GM21423 (cell line): ENCODE results near the gene PDLIM7.
"Not testable (repeated sequence)": the region's sequence is repeated elsewhere in the genome, so short reads cannot be mapped to it uniquely, and the experiment has no call there.

Source experiments
- ATAC-seq: cut with Tn5 transposase; IDR thresholded peaks from one replicate; pipeline ENCODE4 v1.9.1; 2021; ENCODE audit warnings: mild to moderate bottlenecking, moderate library complexity; ENCODE audit not compliant: unreplicated experiment

Gene PDLIM7, protein sequence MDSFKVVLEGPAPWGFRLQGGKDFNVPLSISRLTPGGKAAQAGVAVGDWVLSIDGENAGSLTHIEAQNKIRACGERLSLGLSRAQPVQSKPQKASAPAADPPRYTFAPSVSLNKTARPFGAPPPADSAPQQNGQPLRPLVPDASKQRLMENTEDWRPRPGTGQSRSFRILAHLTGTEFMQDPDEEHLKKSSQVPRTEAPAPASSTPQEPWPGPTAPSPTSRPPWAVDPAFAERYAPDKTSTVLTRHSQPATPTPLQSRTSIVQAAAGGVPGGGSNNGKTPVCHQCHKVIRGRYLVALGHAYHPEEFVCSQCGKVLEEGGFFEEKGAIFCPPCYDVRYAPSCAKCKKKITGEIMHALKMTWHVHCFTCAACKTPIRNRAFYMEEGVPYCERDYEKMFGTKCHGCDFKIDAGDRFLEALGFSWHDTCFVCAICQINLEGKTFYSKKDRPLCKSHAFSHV

DNA sequence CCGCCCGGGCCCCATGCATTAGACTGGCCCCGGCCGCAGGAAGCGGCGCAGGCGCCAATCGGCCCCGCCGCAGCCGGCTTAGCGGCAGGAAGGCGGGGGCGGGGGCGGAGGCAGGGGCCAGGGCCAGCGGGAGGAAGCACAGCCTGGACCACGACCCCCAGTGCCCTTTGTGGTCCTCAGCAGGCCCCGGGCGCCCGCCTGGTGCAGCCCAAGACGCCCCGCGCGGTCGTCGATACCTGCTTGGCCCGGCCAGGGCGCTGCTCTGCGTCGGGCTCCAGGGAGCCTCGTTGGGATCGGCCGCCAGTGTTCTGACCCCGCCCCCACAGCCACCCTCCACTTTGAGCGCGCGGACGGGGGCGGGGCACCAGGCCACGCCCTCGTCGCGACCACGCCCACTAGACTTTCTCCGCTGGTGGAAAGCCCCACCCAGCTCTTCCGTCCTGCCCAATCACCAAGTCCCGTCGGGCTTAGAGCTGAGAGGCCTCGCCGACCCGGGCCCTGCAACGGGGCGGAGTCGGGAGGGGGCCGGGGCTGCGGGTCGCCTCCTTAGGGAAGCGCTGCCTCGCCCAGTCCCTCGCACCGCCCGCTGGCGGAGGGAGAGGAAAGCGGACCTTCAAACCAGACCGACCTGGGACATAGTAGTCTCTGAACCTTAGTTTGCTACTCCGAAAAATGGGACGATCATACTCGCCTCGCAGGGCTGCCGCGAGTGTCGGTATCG is at the start of gene PDLIM7:
Gene PDLIM7, minus strand, starts transcription at position 313 of the 721 bp plus-strand sequence. CDS start 1,092 bp downstream, outside the sequence.
- ATAC-seq = peak; percentile 72

DNA sequence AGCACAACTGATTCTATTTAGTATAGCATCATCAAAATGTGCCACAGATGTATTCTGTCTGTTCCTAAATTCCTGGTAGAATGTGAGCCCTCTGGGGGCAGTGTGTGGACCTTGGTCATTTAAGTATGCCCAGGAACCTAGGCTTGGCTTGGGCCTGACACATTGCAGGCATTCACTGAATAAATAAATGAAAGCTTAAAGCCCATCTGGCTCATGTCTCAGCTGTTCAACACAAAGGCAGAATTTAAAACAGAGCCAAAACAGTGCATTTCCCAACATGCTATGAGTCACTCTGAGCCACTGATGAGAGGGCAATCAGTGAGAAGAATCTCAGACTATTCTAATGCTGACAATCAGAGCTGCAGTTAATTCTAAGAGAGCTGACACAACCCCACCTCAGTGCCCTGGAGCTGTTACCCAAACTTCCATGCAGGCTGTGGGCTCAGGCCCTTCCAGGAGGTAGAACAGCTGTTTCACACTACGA is 48.9 kb upstream of the PDLIM7 start:
- no peak for ATAC-seq

DNA sequence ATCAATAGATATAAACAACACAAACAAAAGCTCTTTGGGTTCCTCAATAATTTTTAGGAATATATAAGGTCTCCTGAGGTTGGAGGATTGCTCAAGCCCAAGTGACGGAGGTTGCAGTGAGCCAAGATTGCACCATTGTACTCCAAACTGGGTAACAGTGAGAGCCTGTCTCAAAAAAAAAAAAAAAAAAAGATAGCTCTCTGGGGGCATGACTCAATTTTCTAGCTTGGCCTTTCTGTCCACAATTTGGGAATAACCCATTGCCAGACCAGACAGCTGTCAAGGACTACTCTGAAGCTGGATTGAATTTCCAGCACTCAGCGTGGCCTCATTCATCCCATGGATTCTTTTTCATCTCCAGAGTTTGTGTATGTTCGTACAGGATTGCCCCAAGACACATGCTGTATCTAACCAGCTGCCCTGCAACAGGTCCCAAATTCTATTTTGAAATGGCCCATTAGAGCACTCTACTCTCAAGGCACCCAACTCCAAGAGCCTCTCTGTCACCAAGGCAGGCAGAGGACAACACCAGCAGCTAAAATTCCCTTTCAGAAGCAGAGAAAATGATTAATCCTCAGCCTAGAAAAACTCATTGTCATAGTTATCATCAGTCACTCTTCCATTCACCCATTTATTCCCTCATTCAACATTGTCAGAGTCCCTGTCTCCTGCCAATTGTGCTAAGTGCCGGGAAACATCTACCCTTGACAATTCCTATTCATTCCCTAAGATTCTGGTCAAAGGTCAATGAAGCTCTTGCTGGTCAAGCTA is 48.3 kb upstream of the PDLIM7 start:
- ATAC-seq = no peak

DNA sequence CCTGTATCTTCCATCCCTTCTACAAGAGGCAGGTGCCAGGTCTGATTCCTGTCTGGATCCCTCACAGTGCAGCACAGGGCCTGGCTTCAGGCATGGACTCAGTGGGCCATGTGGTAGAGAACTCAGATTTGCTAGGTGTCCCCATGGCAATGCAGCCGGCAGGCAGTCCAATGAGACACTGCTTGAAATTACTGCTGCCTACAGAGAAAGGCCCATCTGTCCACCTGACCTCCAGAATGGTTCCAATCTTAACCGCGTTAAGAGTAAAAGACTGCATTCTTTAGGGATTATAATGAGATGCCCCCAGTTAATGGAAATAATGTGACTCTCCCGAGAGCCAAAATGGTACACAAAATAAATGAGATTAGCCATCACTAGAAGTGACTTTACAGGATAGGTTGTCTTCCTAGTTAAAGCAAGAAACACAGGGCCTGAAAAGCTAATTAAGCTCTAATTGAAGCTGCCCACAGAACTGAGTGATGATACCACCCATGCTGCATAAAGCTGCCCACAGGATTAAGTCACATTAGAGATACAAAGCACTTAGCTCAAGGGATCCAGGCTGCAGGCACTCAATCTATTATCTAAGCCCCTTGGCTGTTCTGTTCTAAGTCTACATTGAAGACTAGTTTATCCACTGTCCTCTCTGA is 45.5 kb upstream of the PDLIM7 start:
- no peak for ATAC-seq

DNA sequence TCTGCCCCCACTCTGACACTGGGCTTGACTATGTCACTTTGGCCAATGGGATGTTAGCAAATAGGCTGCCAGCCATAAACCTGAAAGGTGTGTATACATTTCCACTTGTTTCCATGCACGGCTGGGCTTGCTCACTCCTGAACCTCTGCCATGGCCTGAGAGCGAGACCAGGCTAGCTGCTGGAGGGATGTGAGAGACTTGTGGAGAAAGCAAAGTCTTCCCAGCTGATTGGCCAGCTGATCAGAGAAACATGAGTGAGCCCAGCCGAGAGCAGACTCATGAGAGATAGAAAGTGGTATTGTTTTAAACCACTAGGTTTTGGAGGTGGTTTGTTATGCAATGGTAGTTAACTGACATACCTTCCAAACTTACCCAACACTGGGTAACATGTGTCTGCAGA is 43.0 kb upstream of the PDLIM7 start:
- ATAC-seq = no peak

DNA sequence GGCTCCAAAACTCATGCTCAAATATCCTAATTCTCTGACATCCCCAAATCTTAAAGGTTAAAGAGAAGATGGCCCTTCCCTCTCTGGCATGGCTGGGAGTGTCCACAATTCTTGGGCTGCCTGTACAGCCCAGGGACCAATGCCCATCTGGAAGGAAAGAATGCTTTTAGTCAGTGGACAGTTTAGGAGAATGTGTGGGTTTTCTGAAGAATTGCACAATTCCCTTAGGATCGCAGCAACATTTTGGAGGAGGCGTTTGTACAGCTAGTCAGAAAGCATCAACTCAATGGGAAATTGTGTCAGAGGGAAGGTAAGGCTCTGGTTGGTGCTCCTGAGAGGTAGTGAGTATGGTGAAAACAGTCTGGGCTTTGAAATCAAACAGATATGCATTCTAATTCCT is 42.0 kb upstream of the PDLIM7 start:
- ATAC-seq = no peak

DNA sequence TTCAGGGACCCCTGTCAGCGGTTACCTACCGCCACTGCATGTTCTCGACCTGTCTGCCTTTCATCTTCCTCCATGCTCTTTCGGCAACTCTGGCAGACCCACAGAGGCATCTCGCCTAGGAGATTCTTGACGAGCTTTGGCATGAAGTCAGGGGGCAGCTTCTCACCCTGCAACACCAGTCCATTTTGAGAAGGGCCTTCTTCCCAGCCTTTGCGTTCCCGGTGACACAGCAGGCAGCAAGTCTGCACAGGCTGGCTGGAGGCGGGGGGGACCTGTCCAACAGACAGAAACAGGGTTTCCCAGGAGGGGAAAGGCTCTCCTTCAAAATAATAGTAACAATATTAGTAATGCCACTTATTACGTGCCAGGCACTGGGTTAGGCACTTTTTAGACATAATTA is 41.5 kb upstream of the PDLIM7 start:
- no peak for ATAC-seq

DNA sequence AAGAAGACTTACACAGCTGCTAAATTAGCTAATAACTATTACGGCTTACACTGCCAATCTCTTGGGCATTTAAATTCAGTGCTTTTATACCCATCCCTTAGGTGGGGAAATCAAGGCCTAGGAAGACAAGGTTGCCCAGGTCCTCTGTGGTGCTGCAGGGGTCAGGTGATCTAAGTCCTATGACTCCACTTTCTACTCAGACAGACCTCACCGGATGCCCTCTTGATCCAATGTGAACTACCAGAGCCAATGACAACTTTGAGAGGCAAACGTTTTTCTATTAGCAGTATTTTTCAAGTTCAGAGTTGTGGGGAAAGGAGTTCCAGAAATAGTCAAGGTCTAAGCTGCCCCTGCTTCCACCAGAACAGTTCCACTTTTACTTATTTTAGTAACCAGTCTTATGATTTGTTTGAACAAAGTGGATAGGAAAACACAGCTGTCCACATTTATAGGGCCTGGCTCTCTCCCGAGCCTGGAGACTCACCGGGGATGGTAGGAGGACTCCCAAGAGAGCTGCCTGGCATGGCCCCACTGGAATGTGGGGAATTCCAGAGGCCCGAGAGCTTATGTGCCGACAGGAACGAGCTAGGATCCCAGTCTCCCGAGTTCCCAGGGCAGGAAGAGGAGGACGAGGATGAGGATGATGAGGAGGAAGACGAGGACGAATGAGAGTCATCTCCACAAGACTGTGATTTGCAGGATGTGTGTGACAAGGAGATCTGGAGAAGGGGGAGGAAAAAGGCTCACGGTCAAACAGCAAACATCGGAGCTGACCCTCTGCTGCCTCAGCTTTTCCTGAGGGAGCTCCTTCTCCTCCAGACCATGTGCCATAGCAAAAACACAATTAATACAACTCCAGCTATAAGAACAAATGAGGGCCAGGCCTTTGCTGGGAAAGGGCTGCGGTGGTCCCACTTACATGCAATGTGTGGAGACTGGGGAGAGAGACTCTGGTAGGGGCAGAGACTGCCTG is 40.3 kb upstream of the PDLIM7 start:
- ATAC-seq = no peak

DNA sequence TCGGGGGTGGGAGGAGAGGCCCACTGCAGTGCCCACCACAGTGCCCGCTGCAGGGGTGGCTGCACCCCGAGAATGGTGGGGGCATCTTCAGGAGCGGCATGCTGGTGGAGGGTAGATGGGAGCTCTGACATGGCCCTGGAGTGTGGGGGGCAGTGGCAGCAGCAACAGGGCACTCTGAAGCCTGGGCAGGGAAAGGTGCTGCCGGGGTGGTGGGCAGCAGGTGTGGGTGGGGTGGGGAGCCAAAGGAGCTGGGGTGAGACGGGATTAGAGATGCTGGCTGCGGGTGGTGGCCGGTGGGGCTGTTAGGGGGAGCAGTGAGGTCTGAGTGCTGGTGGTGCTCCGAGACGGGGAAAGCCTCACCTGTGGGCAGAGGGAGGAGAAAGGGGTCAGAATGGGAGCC is 39.0 kb upstream of the PDLIM7 start:
- ATAC-seq = no peak

DNA sequence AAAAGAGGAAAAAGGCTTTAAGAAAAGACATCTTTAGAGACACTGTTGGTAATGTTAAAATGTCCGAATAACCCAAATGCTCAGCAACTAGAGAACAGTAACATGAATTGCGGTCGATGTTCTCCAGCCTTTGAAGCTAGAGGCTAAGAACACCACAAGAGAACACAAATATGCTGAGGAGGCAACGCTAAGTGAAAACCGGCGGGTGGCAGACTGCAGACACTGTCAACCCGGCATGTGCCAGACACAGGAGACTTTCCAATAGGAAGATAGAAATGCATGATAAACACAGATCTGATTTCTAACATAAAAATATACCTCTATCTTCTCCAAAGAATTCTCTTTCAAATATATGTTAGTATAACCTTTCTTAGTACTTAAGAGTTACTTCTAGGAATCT is 37.7 kb upstream of the PDLIM7 start:
- no peak for ATAC-seq

DNA sequence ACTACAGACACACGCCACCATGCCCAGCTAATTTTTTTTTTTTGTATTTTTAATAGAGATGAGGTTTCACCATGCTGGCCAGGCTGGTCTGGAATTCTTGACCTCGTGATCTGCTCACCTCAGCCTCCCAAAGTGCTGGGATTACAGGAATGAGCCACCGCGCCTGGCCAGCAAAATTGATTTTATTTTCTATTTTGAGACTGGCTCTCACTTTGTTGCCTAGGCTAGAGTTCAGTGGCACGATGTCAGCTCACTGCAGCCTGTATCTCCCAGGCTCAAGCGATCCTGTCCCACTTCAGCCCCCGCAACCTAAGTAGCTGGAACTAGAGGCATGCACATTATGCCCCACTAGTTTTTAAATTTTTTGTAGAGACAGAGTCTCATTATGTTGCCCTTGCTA is 37.0 kb upstream of the PDLIM7 start:
- ATAC-seq = not testable (repeated sequence)

DNA sequence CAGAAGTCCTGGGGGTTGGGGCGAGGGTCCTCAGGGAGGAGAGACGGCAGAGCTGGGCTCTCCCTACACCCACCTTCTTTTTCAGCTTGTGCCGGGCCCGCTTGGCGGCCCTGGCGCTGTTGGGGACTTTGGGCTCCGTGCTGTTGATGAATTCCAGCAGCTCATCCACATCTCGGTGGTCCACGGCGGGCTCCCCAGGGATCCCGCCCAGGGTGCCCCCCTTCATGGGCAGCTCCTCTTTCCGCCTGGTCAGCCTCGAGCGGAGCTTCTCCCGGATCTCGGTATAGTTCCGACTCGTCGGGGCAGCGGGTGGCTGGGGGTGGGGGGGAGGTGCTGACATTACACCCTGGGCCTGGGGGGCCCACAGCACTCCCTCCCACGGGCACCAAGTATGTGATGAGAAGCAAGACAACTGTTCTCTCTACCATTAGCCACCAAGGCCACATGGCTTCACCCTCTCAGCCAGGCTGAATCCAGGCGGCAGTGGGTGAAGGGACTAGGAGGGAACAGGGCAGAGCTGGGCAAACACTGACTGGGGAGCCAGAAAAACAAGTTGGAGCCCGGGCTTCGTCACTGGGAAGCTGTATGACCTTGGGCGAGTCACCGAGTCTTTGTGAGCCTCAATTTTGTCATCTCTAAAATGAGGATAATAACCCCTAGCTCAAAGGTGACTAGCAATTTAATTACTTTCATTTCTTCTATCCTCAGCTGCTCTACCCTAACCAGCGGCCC is 34.0 kb upstream of the PDLIM7 start:
- no peak for ATAC-seq

DNA sequence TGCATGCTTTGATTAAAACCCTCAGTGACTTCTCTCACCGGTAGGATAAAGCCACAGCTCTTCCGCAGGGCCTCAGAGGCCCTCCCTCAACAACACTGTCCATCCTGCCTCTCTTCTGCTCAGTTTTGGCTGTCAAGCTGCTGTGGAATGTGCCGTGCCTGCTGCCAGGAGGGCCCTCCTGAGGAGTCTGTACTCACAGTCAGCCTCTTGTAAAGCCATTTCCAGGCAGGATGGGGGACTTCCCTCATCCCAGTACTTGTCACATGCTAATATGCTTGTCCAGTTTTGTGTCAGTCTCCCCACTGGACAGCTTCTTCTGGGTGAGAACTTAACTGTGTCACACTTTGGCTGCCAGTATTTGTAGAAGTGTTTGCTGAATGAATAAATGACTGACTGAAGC is 33.2 kb upstream of the PDLIM7 start:
- ATAC-seq = no peak

DNA sequence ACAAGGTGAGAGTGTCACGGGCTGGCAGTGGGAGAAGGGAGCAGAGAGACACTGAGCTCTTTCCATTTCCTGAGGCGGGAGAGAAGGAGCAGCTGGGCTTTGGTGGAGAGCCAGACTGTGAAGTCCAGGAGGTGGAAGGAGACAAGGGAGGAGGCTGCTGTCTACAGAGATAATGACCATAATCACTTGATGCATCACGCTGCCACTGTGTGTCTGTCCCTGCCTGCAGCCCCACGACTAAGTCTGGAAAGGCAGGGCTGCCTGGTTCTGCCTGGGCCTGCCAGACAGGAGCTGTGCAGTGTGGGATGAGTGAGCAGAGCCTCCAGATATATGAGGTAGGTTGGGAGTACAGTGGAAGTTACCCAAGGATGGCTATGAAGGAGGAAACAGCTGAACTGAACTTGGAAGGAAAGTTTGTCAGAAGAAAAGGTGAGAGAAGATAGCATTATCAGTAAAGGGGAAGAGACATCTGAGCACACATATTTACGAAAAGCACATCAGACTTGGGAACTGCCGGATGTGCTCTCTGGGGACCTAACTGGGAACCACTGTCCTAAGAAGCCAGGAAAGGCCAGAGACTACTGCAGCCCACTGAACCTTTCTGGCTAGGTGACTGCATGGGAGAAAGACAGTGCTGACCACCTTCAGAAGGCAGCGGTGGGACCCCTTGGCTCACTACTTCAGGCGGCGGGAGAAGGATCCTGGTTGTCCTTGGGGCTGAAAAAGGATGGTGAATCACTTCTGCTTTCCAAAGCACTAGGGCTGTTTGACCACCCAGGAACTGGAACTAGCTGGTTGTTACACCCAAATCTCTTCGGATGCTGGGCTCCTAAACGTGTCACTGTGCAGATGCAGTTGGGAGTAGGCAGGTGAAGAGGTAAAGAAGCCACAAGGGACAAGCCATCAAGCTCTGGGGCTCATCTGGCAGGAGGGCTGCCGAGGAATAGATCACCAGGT is 32.1 kb upstream of the PDLIM7 start:
- no peak for ATAC-seq

DNA sequence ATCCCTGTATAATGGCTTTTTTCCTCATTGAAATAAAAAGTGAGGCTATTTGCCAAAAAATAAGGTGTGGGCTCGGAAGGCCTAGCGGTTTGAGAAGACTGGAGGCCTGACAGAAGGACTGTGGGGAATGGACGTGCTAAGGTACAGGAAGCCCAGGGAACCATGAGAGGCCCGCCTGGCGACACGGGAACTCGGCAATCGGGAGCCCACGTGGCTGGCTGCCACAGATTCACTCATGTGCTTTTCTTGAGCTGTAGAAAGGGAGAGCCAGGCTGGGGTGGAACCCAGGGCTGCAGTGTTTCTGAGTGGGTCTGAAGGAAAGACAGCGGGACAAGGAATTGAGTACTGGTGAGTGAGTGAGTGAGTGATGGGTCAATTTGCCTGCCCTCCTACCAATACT is 31.2 kb upstream of the PDLIM7 start:
- ATAC-seq = no peak

DNA sequence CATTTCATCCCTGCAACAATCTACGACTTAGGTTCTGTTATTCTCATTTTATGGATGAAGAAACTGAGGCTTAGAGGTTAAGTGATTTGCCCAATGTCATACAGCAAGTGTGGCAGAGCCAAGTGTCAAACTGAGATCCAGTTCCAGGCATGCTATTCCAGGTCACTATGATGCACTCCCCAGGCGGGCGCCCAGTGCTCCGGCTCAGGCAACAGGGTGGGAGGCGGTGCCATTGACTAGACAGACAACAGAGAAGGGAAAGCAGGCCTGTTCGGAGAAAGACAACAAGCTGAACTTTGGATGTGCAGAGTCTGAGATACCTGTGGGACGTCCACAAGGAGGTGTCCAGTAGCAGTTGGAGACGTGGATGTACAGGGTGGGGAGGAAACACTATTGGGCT is 30.2 kb upstream of the PDLIM7 start:
- ATAC-seq = no peak

DNA sequence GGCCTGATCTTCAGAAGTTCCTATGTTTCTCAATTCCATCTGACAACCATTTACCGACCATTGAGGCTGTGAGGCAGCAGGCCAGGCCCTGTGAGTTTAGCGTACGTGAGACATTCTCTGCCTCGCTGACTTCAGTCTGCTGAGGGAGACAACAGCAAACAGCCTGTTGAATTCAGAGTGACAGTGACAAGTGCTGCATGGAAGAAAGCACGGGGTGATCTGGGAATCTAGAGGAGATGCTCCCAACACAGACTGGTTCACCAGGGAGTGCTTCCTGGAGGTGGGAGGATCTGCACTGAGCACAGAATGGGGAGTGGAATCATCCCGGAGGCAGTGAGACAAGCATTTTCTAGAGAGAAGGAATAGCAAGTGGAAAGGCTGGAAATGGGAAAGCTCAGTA is 29.4 kb upstream of the PDLIM7 start:
- ATAC-seq = no peak

DNA sequence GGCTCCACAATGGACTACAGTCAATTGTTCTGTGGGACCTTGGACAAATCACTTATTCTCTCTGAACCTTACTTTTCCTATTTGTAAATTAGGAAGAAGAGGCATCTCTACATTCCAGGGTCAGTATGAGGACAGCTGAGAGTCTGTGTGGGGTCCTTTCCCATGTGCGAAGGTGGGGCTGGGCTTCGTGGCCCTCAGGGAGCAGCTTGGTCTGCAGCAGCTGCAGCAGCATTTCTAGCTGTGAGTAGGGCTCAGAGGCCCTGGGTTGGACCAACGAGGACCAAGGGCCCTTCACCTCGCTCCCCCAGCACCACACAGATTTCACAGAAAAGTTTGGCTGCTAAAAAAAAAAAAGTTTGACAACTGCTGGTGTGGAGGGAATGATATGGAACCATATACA is 28.8 kb upstream of the PDLIM7 start:
- no peak for ATAC-seq
